GM21367 (cell line): ENCODE results near the gene RNASE9.
"Not testable (repeated sequence)": the region's sequence is repeated elsewhere in the genome, so short reads cannot be mapped to it uniquely, and the experiment has no call there.

ENCODE experiments used
- ATAC-seq: cut with Tn5 transposase; IDR thresholded peaks from one replicate; pipeline ENCODE4 v1.9.1; 2021; ENCODE audit not compliant: unreplicated experiment

Gene RNASE9

DNA sequence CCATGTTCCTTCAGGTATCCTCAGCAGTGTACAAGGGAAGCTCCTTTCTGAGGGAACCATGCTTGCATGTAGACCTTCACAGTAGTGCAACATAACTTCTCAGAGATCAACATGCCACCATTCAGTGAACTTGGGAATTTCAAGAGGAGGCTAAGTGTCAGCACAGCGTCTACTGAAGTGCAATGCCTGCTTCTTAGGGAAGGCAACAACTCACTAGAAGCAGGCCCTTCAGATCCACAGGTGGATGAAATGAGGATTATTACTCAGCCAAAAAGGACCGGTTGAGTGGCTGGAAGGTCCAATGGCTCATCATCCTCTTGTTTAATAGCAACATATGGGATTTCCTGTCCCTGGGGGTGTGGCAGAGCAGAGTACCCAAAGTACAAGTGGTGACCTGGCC, 36.8 kb downstream of the RNASE9 start:
- no peak for ATAC-seq

- no peak for ATAC-seq
Measured at GRCh38 chr14:20522332-20522731, 38.5 kb downstream of the RNASE9 start.

GRCh38 chr14:20516921-20517320, 43.9 kb downstream of the RNASE9 start:
- ATAC-seq: no peak

DNA sequence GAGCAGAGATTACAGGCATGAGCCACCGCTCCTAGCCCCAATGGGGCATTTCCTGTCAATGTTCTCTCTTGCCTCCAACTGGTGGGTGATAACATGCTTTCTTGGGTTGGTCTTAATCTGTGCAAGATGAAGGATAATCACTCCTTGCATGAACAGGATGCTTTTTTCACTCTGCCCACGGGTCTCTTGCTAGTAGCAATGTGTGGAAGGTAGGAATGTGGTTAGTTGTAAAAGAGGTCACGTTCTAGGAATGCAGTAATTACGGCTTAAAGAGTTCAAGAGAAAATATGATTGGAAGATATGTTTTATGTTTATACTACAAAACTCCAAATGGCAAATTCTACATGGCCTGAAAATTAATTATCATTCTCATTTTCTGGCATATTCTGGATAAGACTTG, 45.0 kb downstream of the RNASE9 start:
- no peak for ATAC-seq

- no peak for ATAC-seq
Measured at GRCh38 chr14:20512177-20512905, 48.5 kb downstream of the RNASE9 start.

- no peak for ATAC-seq
Measured at GRCh38 chr14:20508367-20508766, 52.5 kb downstream of the RNASE9 start.

DNA sequence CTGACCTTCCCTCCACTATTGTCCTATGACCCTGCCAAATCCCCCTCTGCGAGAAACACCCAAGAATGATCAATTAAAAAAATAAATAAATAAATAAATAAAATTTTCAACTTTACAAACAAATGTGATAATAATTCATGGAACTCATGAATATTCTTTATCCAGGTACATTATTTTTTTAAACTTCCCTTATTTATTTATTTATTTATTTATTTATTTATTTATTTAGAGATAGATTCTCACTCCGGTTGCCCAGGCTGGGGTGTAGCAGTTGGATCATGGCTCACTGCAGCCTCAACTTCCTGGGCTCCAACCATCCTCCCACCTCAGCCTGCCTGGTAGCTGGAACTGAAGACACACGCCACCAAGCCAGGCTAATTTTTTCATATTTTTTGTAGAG, 53.3 kb downstream of the RNASE9 start:
- ATAC-seq: not testable (repeated sequence)

- ATAC-seq: not testable (repeated sequence)
Measured at GRCh38 chr14:20506752-20507151, 54.1 kb downstream of the RNASE9 start.

GRCh38 chr14:20506276-20506675, 54.6 kb downstream of the RNASE9 start:
- ATAC-seq: not testable (repeated sequence)
